Skin epidermis (tissue), 12 donors: ENCODE data around the gene AIFM1.
"Not testable (repeated sequence)": the region's sequence is repeated elsewhere in the genome, so short reads cannot be mapped to it uniquely, and the experiment has no call there.

Source experiments
- H3K27ac ChIP-seq, 21 experiments: fragments of 200-600 bp; sonication (generic) in 11 of 21; one replicate each; pipeline ENCODE4 v1.5.0; 2020; ENCODE audit warnings: mild to moderate bottlenecking in 3 of 21, inconsistent platforms in 2 of 21, moderate library complexity in 2 of 21
- H3K4me3 ChIP-seq, 7 experiments: fragments of 200-600 bp; sonication (generic) in 2 of 7; one replicate each; pipeline ENCODE4 v1.5.0; 2020; ENCODE audit warnings: inconsistent platforms in 2 of 7, mild to moderate bottlenecking in 2 of 7, moderate library complexity in 1 of 7

The AIFM1 gene

DNA sequence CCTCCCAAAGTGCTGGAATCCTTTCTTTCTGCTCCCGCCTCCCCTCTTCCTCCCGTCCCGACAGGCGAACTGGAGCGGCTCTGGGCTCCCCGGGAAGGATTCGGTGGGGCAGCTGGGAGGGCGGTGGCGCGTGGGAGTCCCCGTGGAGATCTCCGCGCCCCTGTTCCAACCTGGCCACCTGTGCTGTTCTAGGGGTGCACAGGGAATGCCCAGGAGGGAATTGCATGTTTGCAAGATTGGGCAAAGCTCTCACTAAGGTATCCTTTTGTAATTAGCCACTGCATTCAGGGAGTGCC lies 44.2 kb downstream of the AIFM1 start:
- Histone ChIP-seq H3K4me3 (peak overlapping the region in 1 of 7 experiments; percentile 35), H3K27ac (peak overlapping the region in 17 of 21 experiments; percentile 11 to 89 (median 60))

- peak overlapping the region; percentile 9 to 35 (median 25) for H3K4me3 ChIP-seq
- peak overlapping the region in 20 of 21 experiments; percentile 50 to 89 (median 71) for H3K27ac ChIP-seq
These were observed 44.7 kb downstream of the AIFM1 start for GRCh38 chrX:130120746-130121504.

DNA sequence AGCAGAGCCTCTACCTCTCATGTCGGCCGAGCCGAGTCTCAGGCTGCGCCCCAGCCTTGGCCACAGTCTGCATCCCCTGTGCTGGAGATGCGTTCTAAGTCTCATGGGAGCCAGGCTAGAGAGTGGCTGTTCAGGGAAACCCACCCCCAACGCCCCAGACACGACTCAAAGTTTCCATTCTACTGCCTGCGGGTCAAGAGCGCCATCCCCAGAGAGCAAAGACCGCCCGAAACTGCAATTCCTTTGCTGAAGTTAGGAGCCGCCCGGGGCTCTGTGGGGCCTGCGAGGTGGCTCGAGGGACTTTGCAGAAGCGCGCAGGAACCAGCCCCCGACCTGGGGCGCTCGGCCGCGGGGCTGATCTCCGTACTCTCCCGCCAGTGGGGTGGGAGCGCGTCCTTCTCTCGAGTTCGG lies 45.3 kb downstream of the AIFM1 start:
- peak overlapping the region in 20 of 21 experiments; percentile 50 to 89 (median 71) for H3K27ac ChIP-seq

DNA sequence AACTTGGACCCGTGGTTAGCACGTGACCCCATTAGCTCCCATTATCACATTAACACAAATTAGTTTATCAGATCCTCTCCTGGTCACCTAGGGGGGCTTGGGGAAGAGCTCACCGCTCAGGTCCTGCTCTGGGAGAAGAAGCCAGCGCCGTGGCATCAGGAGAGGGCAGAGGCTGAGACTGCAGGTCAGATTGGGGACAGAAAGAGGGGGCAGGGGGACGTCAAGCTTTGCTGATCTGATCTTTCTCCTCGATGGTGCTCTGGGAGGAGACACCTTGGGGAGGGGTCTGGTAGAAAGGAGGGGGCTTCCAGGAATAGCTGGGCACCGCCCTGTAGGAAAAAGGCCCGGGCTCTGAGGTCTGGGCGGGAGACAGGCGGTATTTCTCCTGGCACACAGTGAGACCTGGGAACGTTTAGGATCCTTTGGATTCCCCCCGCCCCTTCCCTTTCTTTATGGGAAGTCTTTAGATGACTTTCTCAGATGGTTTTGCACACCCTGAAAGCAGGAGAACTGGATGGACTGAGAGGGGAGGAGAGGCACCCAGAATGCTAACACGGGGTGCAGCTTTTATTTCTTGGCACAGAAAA lies 46.2 kb downstream of the AIFM1 start:
- H3K4me3 ChIP-seq: no peak overlapping the region

More for the DNA sequence above, 45.3 kb downstream of the AIFM1 start:
- peak overlapping the region; percentile 9 to 35 (median 25) for H3K4me3 ChIP-seq

DNA sequence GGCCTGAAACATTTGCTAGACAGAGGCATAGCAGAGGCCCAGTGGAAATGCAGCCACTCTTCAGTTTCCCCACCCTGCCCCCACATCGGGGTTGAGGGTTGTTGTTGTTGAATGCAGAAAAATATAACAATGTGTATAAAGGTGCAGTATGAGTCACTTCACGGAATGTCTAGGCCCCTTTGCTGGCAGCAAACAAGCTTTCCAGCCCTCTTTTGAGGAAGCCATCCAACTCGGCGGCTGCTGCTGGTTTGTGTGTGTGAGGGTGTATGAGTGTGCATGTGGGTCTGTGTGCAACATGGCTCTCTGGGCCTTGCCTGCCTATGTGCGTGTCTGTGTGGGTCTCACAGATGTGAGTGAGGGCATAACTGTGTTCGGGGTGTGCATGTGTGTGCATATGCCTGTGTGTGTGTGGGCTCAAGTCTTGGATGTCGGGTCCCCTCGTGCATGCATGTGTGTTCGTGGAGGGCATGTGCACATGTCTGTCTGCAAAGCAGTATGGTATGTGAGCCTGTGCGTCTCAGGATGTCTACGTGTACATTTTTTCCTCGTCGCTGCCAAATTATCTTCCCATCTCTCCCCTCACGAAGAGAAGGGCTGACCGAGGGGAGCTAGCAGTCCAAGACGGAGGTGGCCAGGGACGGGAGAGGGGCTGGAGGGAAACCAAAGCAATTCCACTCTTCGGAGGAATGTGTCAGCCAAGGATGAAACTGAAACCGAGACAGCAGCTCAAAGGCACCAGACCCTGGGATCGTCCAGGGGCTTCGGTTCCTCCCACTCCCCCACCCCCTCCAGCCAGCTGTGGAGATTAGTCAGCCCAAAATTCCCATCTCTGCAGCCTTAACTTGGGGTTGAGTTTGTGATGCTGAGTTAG lies 47.0 kb downstream of the AIFM1 start:
- H3K27ac ChIP-seq: peak overlapping the region in 15 of 21 experiments; percentile 6 to 86 (median 55)
- no peak overlapping the region for H3K4me3 ChIP-seq

More for the DNA sequence above, 46.2 kb downstream of the AIFM1 start:
- H3K27ac ChIP-seq: peak overlapping the region in 14 of 21 experiments; percentile 24 to 86 (median 58)

DNA sequence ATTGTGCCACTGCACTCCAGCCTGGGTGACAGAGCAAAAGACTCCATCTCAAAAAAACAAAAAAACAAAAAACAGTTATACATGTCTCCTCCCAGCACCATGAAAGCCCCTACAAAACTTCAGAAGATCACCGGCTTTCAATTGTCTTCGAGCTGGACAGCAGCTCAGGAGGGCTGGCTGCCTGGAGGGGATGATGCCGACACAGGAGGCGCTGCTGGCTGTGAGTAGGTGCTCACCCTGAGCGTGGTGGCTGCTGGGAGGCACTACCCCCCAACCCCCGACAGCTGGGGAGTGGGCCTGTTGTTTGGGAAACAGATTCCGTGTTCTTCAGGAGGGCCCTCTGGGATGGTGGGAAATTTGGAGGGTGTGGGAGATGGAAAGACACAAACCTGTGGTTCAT lies 48.5 kb downstream of the AIFM1 start:
- Histone ChIP-seq H3K4me3 (no peak overlapping the region), H3K27ac (no peak overlapping the region)

DNA sequence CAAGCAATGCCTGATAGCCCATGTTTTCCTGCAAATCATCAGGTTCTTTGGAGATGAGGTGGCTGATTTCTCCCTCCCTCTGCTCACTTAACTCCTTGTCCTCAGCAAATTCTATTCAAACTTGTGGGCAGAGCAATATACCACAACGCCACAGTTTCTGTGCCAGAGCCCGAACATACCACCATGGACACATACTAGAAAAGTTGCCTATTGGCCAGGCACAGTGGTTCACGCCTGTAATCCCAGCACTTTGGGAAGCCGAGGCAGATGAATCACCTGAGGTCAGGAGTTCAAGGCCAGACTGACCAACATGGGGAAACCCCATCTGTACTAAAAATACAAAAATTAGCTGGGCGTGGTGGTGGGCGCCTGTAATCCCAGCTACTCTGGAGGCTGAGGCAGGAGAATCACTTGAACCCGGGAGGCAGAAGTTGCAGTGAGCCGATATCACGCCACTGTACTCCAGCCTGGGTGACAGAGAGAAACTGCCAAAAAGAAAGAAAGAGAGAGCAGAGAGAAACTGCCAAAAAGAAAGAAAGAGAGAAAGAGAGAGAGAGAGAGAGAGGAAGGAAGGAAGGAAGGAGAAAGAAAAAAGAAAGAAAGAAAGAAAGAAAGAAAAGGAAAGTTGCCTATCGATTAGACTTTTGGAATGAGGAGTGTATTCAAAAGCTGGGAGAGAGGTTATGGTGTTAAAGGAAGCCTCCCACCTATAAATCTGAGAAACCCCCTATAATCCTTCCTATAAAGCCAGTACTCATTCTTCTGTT lies 50.3 kb downstream of the AIFM1 start:
- H3K27ac ChIP-seq, H3K4me3 ChIP-seq: not testable (repeated sequence)

GRCh38 chrX:130114141-130114588 lies 51.5 kb downstream of the AIFM1 start:
- no peak overlapping the region for H3K27ac ChIP-seq

DNA sequence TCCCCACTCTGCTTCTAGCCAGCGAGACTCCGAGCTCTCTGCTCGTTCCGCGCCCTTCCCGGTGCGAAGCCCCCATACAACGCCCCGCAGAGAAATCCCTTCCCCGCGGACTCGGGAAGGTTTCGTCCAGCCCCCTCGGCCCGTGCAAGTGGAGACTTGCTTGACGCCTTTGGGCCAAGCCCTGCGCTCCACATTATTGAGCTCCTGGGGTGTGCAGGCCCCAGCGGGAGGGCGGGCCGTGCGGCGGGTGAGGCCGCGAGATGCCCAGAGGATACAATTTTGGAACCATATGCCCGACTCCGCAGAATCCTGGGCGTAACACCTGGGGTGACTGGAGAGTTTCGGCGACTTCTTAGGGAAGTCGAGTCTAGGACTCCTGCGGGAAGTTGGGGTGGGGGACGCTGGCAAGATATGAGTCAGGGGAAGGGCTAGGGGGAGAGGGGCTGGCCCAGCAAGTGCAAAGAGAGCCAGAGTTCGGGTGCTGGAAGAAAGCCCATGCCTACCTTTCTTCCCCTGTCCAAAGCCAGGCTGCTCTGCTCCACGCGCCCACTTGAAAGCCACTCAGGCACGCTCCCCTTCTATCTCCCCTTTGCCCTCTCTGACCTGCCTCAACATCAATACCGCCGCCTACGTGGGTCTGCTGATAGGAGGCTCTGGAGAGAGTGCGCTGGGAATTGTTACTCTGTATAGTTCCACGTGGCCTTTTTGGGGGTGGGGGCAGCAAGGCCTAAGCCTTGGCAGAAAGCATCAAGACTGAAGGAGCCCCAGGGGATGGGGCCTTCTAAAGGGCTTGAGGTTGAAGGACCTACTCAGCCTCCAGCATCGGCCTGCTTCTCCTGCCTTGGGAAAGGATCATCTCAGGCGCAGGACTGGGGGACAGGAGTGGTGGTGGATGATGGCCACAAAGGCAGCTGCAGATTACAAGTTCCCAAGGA lies 54.2 kb downstream of the AIFM1 start:
- H3K4me3 ChIP-seq: peak overlapping the region in 6 of 7 experiments; percentile 52 to 86 (median 64)
- peak overlapping the region in 20 of 21 experiments; percentile 50 to 97 (median 94) for H3K27ac ChIP-seq

More at GRCh38 chrX:130114141-130114588, 51.5 kb downstream of the AIFM1 start:
- no peak overlapping the region for H3K4me3 ChIP-seq

- H3K4me3 ChIP-seq: peak within 1 kb of the TSS; percentile 52 to 86 (median 61)
- H3K27ac ChIP-seq: peak within 1 kb of the TSS; percentile 62 to 97 (median 94)
These were observed 55.0 kb downstream of the AIFM1 start, which contains the start of gene ELF4 for GRCh38 chrX:130110379-130111219. Gene ELF4, minus strand, starts transcription at chrX:130110497. Its CDS starts 29,167 bp downstream, at chrX:130081330.

GRCh38 chrX:130109429-130110378 lies 55.9 kb downstream of the AIFM1 start:
- peak overlapping the region; percentile 62 to 97 (median 94) for H3K27ac ChIP-seq

GRCh38 chrX:130108647-130109428 lies 56.8 kb downstream of the AIFM1 start:
- Histone ChIP-seq H3K27ac (peak overlapping the region in 20 of 21 experiments; percentile 91 to 97 (median 94)), H3K4me3 (peak overlapping the region; percentile 52 to 86 (median 61))

More at GRCh38 chrX:130109429-130110378, 55.9 kb downstream of the AIFM1 start:
- H3K4me3 ChIP-seq: peak overlapping the region; percentile 52 to 86 (median 61)

- H3K4me3 ChIP-seq: no peak overlapping the region
- H3K27ac ChIP-seq: peak overlapping the region in 3 of 21 experiments; percentile 10 to 21 (median 15)
These were observed 59.6 kb downstream of the AIFM1 start for GRCh38 chrX:130106071-130106470.

- Histone ChIP-seq H3K27ac (no peak overlapping the region), H3K4me3 (no peak overlapping the region)
These were observed 60.4 kb downstream of the AIFM1 start for GRCh38 chrX:130105244-130105643.

DNA sequence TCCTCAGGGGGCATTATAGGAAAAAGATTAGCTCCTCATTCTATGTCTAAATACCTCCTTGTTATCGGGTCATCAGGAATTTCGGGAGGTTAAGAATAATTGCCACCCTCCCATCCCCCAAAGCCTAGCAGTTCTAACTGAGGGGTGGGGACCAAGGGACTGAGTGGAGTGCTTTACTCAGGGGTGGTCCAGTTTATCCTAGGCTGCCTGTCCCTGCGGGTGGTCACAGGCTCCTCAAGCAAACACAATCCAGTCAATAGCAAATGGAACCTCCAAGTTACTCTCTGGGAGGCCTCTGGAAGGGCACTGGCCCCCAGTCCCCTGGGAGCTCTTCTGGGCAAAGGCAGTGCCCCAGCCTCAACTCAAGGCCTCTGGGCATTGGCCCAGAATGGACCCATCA lies 62.0 kb downstream of the AIFM1 start:
- H3K4me3 ChIP-seq: no peak overlapping the region
- no peak overlapping the region for H3K27ac ChIP-seq
